Measurements from ENCODE around the gene ARFGAP2. TPM values are rescaled to one million over a fixed set of nuclear protein-coding genes. Genes with fewer than 3 reads are reported as not detected.

The ARFGAP2 gene
- total and polyA plus RNA-seq, 2 donors (not counting 3 experiments of a cell fraction or from before 2014, with no cell fraction given) = 78.9 to 108 TPM

DNA sequence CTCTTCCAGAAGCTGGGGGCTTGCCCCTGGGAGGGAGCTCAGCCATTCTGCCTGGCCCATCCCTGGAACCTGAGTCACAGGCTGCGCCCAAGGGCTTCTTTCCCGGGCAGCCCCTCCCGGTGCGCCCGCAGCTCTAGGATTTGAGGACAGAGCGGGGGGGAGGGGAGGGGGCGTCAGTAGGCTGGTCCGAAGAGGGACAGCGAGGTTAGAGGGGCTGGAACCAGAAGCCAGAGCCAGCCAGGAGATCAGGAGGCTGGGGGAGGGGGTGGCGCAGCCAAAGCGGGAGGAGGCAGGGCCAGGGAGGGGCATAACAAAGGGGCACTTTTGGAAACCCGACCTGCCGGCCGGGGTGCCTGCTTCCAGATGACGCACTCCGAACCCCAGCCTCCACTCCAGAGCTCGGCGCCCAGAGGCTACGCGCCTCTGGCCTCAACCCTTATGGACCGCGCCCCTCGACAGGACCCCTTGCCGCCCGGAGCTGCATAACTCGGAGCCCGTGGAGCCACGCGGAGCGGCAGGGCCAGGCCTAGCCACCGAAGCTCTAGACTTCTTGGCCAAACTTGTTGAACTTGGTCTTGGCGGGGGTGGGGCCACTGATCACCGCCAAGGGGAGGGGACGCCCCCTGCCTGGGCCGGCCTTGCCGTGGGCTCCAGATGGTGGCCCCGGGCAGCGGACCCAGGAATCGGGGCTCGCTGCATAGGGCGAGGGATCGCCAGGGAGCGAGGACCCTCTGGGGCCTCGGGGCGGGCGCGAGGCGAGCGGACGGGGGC, 8.8 kb upstream of the ARFGAP2 start:
- Histone ChIP-seq H3K9me1 (replicated peaks; ENCODE audit: control insufficient read depth, extremely low read depth, insufficient read depth, low read length) (no peaks in the 10 kb centered on the region), H3K4me3 (replicated peaks in 1 of 3; ENCODE audit: insufficient read depth in 1 of 3, low read depth in 1 of 3, low read length in 3 of 3) (peak overlapping the region; percentile 65 to 76 (median 67)), H3K4me1 (ENCODE audit: control insufficient read depth, extremely low read depth, insufficient read depth, low read length) (peaks cover 16% of the 10 kb centered on the region), H3K9me3 (replicated peaks; ENCODE audit: control insufficient read depth, insufficient read depth, low read length) (no peaks in the 10 kb centered on the region), H3K36me3 (ENCODE audit: control insufficient read depth in 2 of 2, extremely low read depth in 1 of 2, insufficient read depth in 2 of 2, low read length in 2 of 2) (no peaks in the 10 kb centered on the region), H3K79me2 (ENCODE audit: control insufficient read depth, insufficient read depth, low read length) (no peaks in the 10 kb centered on the region), H3K27ac (ENCODE audit: insufficient read depth, low read depth, low read length) (no peak overlapping the region), H3K4me2 (ENCODE audit: insufficient read depth, low read length) (peak overlapping the region; percentile 77), H2AFZ (ENCODE audit: low read depth, low read length) (peak overlapping the region; percentile 97), H4K20me1 (replicated peaks; ENCODE audit: control insufficient read depth, extremely low read depth, insufficient read depth, low read length) (no peaks in the 10 kb centered on the region), H3K27me3 (ENCODE audit: control insufficient read depth in 2 of 2, insufficient read depth in 2 of 2, low read length in 2 of 2) (peaks cover 0 to 3% of the 10 kb centered on the region in 2 experiments), H3K9ac (replicated peaks; ENCODE audit: extremely low read depth, insufficient read depth, low read length) (peak overlapping the region; percentile 58)
- intact Hi-C loops (cut with micrococcal nuclease) = loop anchor here (1.0 to 2.0 kb wide), 2 partner anchors 8 to 29 kb away; partner anchors contain the start of gene DDB2
- peak; percentile 40 for DNase-seq (ENCODE audit: low read depth, low spot score)
- dilution Hi-C loops (cut with MboI; ENCODE audit: extremely low pct_ligation_motif_present, low sequenced_read_pairs) = no loop called here
- ChIA-PET POLR2A (interaction anchor here (1.6 kb wide), 1 partner anchor 30 kb away, joined by 5 read pairs; the partner anchor contains the start of gene DDB2), CTCF (interaction anchor here (0.8 to 2.1 kb wide), 9 partner anchors 11 to 169 kb away, joined by 3 to 11 read pairs (median 4); partner anchors contain the start of genes DDB2 and NR1H3)
- no TSS peak for BruUV-seq (replicated peaks)
- TF ChIP-seq EZH2 (IDR thresholded peaks at IDR 0.05; ENCODE audit: borderline replicate concordance, low read depth, low read length, severe bottlenecking) (no peak), MAX (IDR thresholded peaks at IDR 0.05; ENCODE audit: insufficient read depth, insufficient read length) (no peak), FOS (IDR thresholded peaks at IDR 0.05; ENCODE audit: borderline replicate concordance, insufficient read depth, low read length) (no peak), POLR2AphosphoS5 (IDR thresholded peaks at IDR 0.05; ENCODE audit: insufficient read depth, low read depth, low read length) (no peak), JUN (IDR thresholded peaks at IDR 0.05; ENCODE audit: borderline replicate concordance, insufficient read depth, insufficient read length, low read depth) (no peak), GATA2 (IDR thresholded peaks at IDR 0.05; ENCODE audit: insufficient read depth, insufficient read length, low read depth, low read length) (no peak), POLR2A (IDR thresholded peaks at IDR 0.05; ENCODE audit: low read depth, low read length) (no peak), MYC (IDR thresholded peaks at IDR 0.05; ENCODE audit: low read depth, low read length) (no peak)
- TF ChIP-seq, protein P1, sequence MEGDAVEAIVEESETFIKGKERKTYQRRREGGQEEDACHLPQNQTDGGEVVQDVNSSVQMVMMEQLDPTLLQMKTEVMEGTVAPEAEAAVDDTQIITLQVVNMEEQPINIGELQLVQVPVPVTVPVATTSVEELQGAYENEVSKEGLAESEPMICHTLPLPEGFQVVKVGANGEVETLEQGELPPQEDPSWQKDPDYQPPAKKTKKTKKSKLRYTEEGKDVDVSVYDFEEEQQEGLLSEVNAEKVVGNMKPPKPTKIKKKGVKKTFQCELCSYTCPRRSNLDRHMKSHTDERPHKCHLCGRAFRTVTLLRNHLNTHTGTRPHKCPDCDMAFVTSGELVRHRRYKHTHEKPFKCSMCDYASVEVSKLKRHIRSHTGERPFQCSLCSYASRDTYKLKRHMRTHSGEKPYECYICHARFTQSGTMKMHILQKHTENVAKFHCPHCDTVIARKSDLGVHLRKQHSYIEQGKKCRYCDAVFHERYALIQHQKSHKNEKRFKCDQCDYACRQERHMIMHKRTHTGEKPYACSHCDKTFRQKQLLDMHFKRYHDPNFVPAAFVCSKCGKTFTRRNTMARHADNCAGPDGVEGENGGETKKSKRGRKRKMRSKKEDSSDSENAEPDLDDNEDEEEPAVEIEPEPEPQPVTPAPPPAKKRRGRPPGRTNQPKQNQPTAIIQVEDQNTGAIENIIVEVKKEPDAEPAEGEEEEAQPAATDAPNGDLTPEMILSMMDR (IDR thresholded peaks at IDR 0.05; ENCODE audit: extremely low read depth in 1 of 2, insufficient read depth in 1 of 2, low read depth in 1 of 2, low read length in 2 of 2) = no peak
- no peak for FAIRE-seq
